ENCODE data around the gene P2RY13. TPM values are rescaled to one million over a fixed set of nuclear protein-coding genes. Genes with fewer than 3 reads are reported as not detected.

The P2RY13 gene
- total and polyA plus RNA-seq, 2 of the 4 experiments (the other 2 are of a cell fraction) = not detected

- Histone ChIP-seq H3K27me3 (ENCODE audit: control insufficient read depth, insufficient read depth, low read length) (no peaks in the 10 kb centered on the region), H4K8ac (ENCODE audit: low read depth in 2 of 2, low read length in 2 of 2) (no peak overlapping the region), H2AFZ (replicated peaks; ENCODE audit: low read length, poor library complexity) (no peak overlapping the region), H4K5ac (ENCODE audit: low read depth, low read length) (no peak overlapping the region), H2BK120ac (ENCODE audit: low read depth, low read length) (no peak overlapping the region), H3K14ac (replicated peaks; ENCODE audit: low read depth, low read length) (no peak overlapping the region), H4K20me1 (ENCODE audit: insufficient read depth, low read length) (no peaks in the 10 kb centered on the region), H3K79me1 (ENCODE audit: low read depth in 1 of 2, low read length in 2 of 2) (no peaks in the 10 kb centered on the region), H2AK9ac (replicated peaks; ENCODE audit: low read depth, low read length, poor library complexity) (no peak overlapping the region), H3K9me3 (ENCODE audit: control insufficient read depth, insufficient read depth, low read length) (no peaks in the 10 kb centered on the region), H3K9ac (ENCODE audit: low read depth, low read length) (no peak overlapping the region), H3K4ac (ENCODE audit: low read depth, low read length) (no peak overlapping the region), H3K36me3 (ENCODE audit: control insufficient read depth, insufficient read depth, low read length) (no peaks in the 10 kb centered on the region), H3K18ac (ENCODE audit: low read depth, low read length) (no peak overlapping the region), H2BK5ac (ENCODE audit: low read depth, low read length, poor library complexity, severe bottlenecking) (no peak overlapping the region), H2BK20ac (ENCODE audit: low read depth, low read length) (no peak overlapping the region), H3K27ac (ENCODE audit: insufficient read depth, low read length) (no peak overlapping the region), H3K9me1 (ENCODE audit: insufficient read depth, low read length) (no peaks in the 10 kb centered on the region; the same call in 1 of the 2 replicates), H3K4me1 (ENCODE audit: control insufficient read depth, insufficient read depth, low read length) (peaks cover 3% of the 10 kb centered on the region), H2BK15ac (ENCODE audit: low read depth, low read length) (no peak overlapping the region), H3K4me3 (ENCODE audit: insufficient read depth, low read depth, low read length) (no peak overlapping the region), H2AK5ac (ENCODE audit: low read depth, low read length) (no peak overlapping the region), H3K23ac (ENCODE audit: low read depth, low read length) (no peak overlapping the region), H4K91ac (ENCODE audit: insufficient read depth, low read depth, low read length) (no peak overlapping the region), H3K4me2 (ENCODE audit: low read depth, low read length) (no peak overlapping the region), H3K56ac (ENCODE audit: extremely low read depth, insufficient read depth, low read length) (no peak overlapping the region)
- CTCF ChIA-PET = no interaction called here
- WGBS, 2 experiments (ENCODE audit: extremely low coverage in 2 of 2, insufficient read length in 1 of 2) = no CpG with 5 or more reads among the region's 2 CpGs
- DNase-seq = no peak
- TF ChIP-seq RAD21 (IDR thresholded peaks at IDR 0.05; ENCODE audit: low read length) = no peak
- TF ChIP-seq ELK1 (IDR thresholded peaks at IDR 0.05; ENCODE audit: borderline replicate concordance, low read depth, low read length) = no peak
- no peak for TF ChIP-seq NFE2L2 (IDR thresholded peaks at IDR 0.05; ENCODE audit: low read depth, low read length)
- no peak for TF ChIP-seq CHD1 (IDR thresholded peaks at IDR 0.05; ENCODE audit: low read depth, low read length)
- TF ChIP-seq RCOR1 (IDR thresholded peaks at IDR 0.05; ENCODE audit: insufficient replicate concordance, low read length) = no peak
- TF ChIP-seq MAZ (IDR thresholded peaks at IDR 0.05; ENCODE audit: borderline replicate concordance, low read depth, low read length) = no peak
- TF ChIP-seq USF2 (IDR thresholded peaks at IDR 0.05; ENCODE audit: low read depth, low read length) = no peak
- no peak for TF ChIP-seq CTCF (conservative IDR thresholded peaks at IDR 0.05; ENCODE audit: low read depth, low read length)
- TF ChIP-seq FOS (IDR thresholded peaks at IDR 0.05; ENCODE audit: low read depth, low read length) = no peak
- no TSS peak for BruUV-seq (replicated peaks)
- POLR2A ChIA-PET (ENCODE audit: unreplicated experiment) = interaction anchor here (0.6 kb wide), 1 partner anchor 140 kb away, joined by 4 read pairs; no protein-coding TSS in a partner anchor
- ATAC-seq (ENCODE audit: low read depth) = no peak
- intact Hi-C loops (cut with micrococcal nuclease) (loop anchor here (10.0 kb wide), 1 partner anchor 166 kb away; the partner anchor contains the start of gene IGSF10), dilution Hi-C loops (cut with HindIII; ENCODE audit: low sequenced_read_pairs, unreplicated experiment) (no loop called here), in situ Hi-C loops (cut with MboI; ENCODE audit: low sequenced_read_pairs) (loop anchor here (5.0 to 10.0 kb wide), 2 partner anchors 138 to 536 kb away; no protein-coding TSS in a partner anchor)
These were observed 30.3 kb downstream of the P2RY13 start for GRCh38 chr3:151299006-151299405.

Measured in IMR-90 (cell line).